Rectal smooth muscle tissue (tissue), 1 donor: ENCODE data around the gene CASZ1.

ENCODE experiments used
- H3K27ac ChIP-seq: one replicate; pipeline ENCODE4 v1.7.0; 2013; ENCODE audit warnings: low read depth, low read length, inconsistent platforms
- H3K27me3 ChIP-seq: one replicate; pipeline ENCODE4 v1.7.0; 2013; ENCODE audit warnings: low read length; ENCODE audit not compliant: control insufficient read depth, insufficient read depth
- H3K36me3 ChIP-seq: one replicate; pipeline ENCODE4 v1.7.0; 2013; ENCODE audit warnings: low read length; ENCODE audit not compliant: control insufficient read depth, insufficient read depth
- H3K4me1 ChIP-seq: one replicate; pipeline ENCODE4 v1.7.0; 2013; ENCODE audit warnings: low read length; ENCODE audit not compliant: control insufficient read depth, insufficient read depth
- H3K4me3 ChIP-seq: one replicate; pipeline ENCODE4 v1.7.0; 2013; ENCODE audit warnings: low read length
- H3K9ac ChIP-seq: one replicate; pipeline ENCODE4 v1.7.0; 2013; ENCODE audit warnings: low read length

The CASZ1 gene

DNA sequence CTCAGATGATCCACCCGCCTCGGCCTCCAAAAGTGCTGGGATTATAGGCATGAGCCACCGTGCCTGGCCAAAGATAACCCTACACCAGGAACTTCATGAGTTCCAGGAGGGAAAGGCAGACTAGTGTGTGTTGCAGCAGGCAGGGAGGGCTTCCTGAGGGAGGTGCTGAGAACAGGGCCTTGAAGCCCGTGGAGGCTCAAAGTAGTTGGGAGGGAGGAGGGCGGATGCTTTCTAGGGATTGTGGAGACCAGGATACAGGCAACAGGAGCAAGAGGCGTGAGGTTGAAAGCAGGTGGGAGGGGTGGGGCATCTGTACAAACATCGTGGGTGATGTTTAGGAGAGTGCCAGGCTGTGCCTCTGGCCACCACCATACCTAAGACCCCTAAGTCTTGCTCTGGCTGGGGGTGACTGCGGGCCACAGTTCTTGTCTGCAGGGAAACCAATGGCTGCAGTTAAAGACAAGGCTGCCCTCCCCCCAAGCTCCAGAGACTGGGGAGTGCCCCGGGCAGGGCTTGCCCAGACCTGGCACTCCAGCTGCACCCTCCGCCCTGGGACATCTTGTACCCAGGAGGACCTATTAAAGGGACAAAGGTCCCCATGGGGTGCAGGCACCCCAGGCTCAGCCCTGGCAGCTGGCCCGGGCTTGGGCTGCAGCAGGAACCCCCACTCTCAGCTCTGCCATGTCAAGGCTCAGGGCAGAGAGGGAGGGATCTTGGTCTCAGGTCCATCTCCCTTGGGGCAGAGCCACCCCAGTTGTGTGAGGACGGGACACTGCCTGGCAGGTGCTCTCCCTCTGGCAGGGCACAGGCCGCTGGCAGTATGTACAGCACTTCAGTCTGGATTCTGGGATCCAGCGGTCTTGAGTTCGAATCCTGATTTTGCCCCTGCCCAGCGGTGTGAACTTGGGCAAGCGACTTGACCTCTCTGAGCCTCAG lies 22.1 kb upstream of the CASZ1 start:
- H3K4me1 ChIP-seq, result no peaks in the 10 kb centered on the region
- no peak overlapping the region for H3K27ac ChIP-seq
- H3K9ac ChIP-seq, result no peak overlapping the region

DNA sequence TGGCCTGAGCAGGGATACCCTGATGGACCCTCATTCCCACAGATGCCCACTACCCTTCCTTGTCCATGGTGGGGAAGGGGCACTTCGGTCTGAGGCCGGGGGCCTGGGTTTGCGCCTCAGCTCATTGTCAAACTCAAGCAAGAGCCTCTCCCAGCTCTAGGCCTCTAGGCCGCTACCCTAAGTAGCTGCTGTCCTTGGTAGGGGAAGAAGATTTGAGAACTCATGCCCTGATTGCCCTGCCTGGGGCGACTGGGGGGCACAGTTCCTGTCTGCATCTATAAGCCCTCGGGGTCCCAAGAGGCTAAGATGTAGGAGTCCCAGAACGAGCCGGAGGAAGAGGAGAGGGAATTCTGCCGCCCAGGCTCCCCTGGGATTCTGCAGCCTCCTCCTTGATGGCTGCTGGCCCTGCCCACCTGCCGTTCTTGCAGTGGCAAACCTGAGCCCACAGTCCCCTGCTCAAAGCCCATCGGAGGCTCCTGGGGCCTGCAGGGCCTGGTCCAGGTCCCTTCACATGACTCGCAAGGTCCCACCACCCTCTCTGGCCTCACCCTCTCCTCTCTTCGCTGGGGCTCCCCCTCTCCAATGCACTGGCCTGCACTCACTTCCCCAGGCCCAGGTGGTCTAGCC lies 20.4 kb upstream of the CASZ1 start:
- H3K4me1 ChIP-seq, result no peaks in the 10 kb centered on the region
- H3K27ac ChIP-seq, result no peak overlapping the region
- no peak overlapping the region for H3K9ac ChIP-seq

More for the DNA sequence above, 22.1 kb upstream of the CASZ1 start:
- Histone ChIP-seq H3K36me3 (no peaks in the 10 kb centered on the region), H3K27me3 (no peaks in the 10 kb centered on the region), H3K4me3 (no peak overlapping the region)

DNA sequence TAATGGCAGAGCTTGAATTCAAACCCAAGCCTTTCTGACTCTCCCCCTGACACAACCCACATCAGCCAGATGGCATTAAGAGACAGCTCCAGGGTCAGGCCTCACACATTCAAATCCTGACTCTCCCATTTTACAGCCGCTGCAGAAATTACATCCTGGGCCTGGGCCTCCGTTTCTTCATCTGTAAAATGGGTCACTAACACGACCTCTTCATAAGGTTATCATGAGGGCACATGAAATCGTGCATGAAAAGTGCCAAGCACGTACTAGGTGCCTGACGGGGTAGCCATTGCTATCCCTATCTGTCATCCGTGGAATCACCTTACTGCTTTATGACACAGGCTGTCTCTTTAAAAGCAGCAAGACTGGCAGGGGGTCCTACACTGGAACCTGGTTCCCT lies 19.8 kb upstream of the CASZ1 start:
- no peak overlapping the region for H3K9ac ChIP-seq
- no peak overlapping the region for H3K27ac ChIP-seq
- H3K4me1 ChIP-seq, result no peaks in the 10 kb centered on the region
- no peak overlapping the region for H3K4me3 ChIP-seq
- no peaks in the 10 kb centered on the region for H3K36me3 ChIP-seq
- H3K27me3 ChIP-seq, result no peaks in the 10 kb centered on the region

More for the DNA sequence above, 20.4 kb upstream of the CASZ1 start:
- Histone ChIP-seq H3K27me3 (no peaks in the 10 kb centered on the region), H3K36me3 (no peaks in the 10 kb centered on the region), H3K4me3 (no peak overlapping the region)

DNA sequence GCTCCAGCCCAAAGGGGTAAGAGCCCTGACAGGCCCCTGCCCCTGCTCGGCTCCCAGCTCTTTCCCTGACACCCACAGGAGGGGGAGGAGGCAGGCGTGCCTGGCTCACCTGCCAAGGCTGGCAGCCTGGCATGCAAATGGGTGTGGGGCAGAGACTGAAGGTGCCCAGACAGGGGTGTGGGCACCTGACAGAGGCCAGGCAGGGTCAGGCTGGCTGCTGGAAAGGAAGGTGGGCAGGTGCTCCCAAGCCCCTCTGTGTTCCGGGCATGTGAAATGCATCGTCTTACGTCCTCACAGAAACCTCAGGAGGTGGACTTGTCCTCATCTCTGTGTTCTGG lies 19.4 kb upstream of the CASZ1 start:
- Histone ChIP-seq H3K27ac (no peak overlapping the region), H3K9ac (no peak overlapping the region), H3K36me3 (no peaks in the 10 kb centered on the region)

DNA sequence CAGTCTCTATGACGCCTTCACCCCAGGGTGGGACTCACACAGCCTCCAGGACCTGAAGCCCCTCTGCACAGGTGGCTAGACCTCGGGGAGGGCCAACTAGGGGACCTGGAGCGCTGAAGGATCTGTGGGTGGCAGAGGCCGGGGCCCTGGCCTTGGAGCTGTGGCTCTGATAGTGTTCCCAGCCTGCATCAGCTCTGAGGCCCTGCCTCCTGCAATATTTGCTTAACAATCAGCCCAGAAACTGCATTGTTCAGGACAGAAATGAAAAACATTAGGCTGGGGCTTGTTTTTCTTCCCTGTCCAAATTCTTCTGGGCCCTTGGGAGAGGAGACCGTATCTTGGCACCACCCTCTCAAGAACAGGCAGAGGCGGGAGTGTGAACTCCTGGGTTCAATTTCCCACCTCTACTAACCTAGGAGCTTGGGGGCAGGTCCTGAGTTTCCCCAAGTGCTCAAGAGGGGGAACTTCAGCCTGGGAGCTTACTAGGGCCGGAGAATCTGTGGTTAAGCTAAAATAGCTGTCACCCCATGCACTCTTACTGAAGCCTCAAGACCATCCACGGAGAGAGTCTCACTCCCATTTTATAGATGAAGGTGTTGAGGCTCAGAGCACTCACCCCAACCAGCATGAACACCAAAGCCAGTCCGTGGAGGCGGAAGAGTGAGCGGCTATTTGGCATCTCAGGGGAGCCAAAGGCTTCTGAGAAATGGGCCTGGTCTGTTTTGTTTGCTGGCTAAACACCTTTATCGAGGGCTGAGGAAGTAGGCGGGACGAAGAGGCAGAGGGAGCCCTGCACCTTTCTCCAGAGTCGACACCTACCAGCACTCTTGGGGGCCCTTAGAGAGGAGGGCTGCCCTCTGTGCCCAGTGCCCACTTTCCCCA lies 18.8 kb upstream of the CASZ1 start:
- no peak overlapping the region for H3K9ac ChIP-seq
- H3K4me1 ChIP-seq, result no peaks in the 10 kb centered on the region
- H3K4me3 ChIP-seq, result no peak overlapping the region
- H3K36me3 ChIP-seq, result no peaks in the 10 kb centered on the region
- H3K27me3 ChIP-seq, result no peaks in the 10 kb centered on the region
- H3K27ac ChIP-seq, result no peak overlapping the region

More for the DNA sequence above, 19.4 kb upstream of the CASZ1 start:
- no peaks in the 10 kb centered on the region for H3K4me1 ChIP-seq
- no peaks in the 10 kb centered on the region for H3K27me3 ChIP-seq
- H3K4me3 ChIP-seq, result no peak overlapping the region

DNA sequence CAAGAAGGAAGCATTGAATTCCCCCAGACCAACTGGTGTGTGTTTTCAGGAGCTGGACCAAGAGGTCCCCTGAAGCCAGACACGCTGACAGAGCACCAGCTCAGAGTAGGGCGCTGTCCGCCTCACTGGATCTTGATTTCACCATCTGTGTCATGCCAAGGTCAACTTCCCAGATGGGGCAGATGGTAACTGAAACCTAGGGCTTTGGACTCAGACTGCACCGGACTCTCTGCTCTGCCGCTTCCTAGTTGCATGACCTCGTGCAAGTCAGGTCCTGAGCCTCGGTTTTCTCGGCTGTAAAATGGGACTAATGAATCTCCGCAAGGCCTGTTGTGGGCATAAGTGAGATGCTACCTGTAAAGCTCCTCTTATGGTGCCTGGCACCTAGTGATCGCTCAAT lies 17.9 kb upstream of the CASZ1 start:
- no peaks in the 10 kb centered on the region for H3K36me3 ChIP-seq
- H3K27ac ChIP-seq, result no peak overlapping the region
- no peaks in the 10 kb centered on the region for H3K27me3 ChIP-seq
- no peak overlapping the region for H3K9ac ChIP-seq
- no peak overlapping the region for H3K4me3 ChIP-seq
- H3K4me1 ChIP-seq, result no peaks in the 10 kb centered on the region

DNA sequence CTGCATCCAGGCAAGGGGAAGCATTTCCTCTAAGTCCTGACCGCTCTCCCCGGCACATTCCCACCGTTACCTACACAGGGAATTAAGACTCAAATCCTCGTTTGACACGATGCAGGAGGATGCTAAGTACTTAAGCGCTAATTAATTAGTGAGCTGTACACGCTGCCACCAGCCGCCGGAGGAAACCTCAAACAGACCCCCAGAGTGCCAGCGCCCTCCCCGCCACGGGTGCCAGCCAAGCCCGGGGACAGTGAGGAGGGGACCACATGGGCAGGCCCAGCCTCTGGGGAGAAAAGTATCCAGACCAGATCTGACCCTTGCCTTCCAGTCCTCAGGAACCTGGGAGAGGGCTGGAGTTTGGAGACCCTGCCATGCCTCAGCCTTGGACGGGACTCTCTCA lies 17.4 kb upstream of the CASZ1 start:
- Histone ChIP-seq H3K36me3 (no peaks in the 10 kb centered on the region), H3K27me3 (no peaks in the 10 kb centered on the region), H3K27ac (no peak overlapping the region), H3K9ac (no peak overlapping the region), H3K4me1 (no peaks in the 10 kb centered on the region), H3K4me3 (no peak overlapping the region)

DNA sequence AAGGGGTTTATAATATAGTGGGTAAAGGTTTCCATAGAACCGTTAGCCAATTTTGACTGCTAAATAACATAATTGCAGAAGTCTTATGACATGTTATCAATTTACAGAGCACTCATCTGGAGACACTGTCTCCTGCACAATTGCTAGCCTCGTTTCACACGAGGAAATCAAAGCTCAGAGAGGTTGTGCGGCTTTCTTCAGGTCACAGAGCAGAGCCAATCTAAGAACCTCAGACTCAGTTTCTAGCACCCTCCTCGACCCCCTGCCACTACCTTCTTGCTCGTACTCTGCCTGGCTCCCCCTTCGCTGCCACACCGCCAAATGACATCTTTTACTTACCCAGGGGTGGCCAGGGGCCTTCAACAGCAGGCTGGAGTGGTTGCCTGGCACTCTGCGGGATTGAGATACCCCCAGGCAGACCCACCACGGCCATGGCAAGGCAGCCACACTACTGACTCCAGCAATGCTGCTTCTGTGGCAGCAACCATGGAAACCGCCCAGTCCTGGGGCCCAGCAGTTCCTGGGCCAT lies 16.0 kb upstream of the CASZ1 start:
- Histone ChIP-seq H3K27ac (no peak overlapping the region), H3K9ac (no peak overlapping the region), H3K27me3 (no peaks in the 10 kb centered on the region), H3K36me3 (no peaks in the 10 kb centered on the region), H3K4me1 (no peaks in the 10 kb centered on the region), H3K4me3 (no peak overlapping the region)

DNA sequence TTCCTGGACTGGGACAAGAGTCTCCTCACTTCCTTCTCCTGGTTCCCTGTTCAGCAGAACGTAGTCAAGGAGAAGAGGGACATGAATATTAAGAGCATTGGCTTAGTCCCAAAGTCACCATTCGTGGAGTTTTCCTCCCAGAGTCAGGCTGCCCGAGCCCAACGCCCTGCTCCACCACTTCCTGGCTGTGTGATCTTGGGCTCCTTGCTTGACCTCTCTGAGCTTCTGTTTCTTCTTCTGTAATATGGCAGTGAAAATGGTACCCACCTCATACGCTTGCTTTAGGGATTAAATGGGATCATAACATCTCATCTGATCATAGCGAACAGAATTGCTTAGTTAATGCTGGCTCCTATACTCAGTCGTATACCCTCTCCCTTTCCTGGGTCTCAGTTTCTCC lies 12.0 kb upstream of the CASZ1 start:
- Histone ChIP-seq H3K27me3 (no peaks in the 10 kb centered on the region), H3K4me1 (no peaks in the 10 kb centered on the region), H3K27ac (no peak overlapping the region)

DNA sequence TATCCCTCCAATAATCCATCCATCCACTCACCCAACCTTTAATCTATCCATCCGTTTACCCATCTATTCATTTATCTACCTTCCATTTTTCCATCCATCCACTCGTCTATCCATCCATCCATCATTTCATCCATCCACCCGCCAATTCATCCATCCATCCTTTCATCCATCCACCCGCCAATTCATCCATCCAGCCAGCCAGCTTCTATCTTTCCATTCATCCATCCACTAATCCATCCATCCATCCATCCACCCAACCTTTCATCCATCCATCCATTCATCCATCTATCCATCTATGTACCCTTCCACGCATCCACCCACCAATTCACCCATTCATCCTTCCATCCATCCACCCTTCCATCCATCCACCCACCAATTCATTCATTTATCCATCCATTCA lies 10.5 kb upstream of the CASZ1 start:
- H3K27ac ChIP-seq, result no peak overlapping the region
- no peaks in the 10 kb centered on the region for H3K27me3 ChIP-seq
- H3K4me1 ChIP-seq, result no peaks in the 10 kb centered on the region
- no peak overlapping the region for H3K4me3 ChIP-seq
- H3K36me3 ChIP-seq, result no peaks in the 10 kb centered on the region
- H3K9ac ChIP-seq, result no peak overlapping the region

More for the DNA sequence above, 12.0 kb upstream of the CASZ1 start:
- no peak overlapping the region for H3K9ac ChIP-seq
- H3K36me3 ChIP-seq, result no peaks in the 10 kb centered on the region
- no peak overlapping the region for H3K4me3 ChIP-seq

DNA sequence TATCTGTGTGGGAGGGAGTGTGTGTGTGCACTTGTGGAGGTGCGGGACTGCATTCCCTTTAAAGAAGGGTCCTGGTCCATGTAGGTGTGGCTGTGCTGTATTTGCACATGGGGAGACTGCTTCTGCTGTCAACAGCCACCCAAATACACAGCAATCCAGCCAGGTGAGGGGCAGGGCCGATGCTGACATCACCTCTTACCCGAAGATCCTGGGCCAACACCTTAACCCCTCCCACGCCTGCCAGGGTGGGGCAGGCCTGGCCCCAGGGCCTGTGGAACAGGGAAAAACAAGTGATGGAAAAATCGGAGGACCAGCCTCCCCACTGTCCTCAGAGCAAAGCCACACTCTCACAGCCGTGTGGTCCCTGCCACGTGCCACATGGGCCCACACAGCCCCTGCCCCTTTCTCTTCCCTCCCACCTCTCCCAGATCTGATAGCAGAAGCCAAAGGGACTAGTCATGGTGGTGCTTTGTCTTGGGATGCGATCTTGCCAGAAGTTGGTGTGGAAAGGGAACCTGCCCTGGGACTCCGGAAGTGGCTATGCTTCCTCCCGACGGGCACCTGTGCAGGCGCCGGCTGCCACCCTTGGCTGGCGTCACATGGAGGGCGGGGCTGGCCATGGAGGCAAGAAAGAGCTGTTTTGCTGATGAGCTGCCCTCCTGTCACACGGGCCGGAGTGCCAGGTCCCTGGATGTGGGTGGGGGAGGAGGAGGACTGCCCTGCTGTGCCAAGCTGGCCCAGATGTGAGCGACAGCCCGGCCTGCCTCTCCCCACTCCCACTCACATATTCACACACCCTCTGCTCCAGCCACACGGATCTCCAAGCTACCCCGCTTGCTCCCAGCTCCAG lies 7.8 kb upstream of the CASZ1 start:
- H3K27ac ChIP-seq, result no peak overlapping the region
- H3K4me3 ChIP-seq, result no peak overlapping the region
- no peaks in the 10 kb centered on the region for H3K27me3 ChIP-seq
- peak overlapping the region; percentile 56 for H3K9ac ChIP-seq
- no peaks in the 10 kb centered on the region for H3K4me1 ChIP-seq
- H3K36me3 ChIP-seq, result no peaks in the 10 kb centered on the region
